ENCODE data around the gene TNFSF15. TPM values are rescaled to one million over a fixed set of nuclear protein-coding genes. Genes with fewer than 3 reads are reported as not detected.
A peak's percentile ranks its signal among the peaks of the same experiment; 100 is the strongest.

TNFSF15 gene
- total and polyA plus RNA-seq, 2 experiments from 2014 or later = 0.06 to 0.07 TPM

DNA sequence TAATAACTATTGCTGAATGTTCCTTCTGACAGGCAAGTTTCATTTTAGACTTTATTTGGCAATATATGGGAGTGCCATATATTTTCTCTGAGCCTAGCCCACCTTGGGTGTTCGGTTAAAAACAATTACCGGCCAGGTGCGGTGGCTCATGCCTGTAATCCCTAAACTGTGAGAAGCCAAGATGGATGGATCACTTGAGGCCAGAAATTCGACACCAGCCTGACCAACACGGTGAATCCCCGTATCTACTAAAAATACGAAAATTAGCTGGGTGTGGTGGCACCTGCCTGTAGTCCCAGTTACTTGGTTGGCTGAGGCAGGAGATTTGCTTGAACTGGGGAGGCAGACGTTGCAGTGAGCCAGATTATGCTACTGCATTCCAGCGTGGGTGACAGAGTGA, 47.9 kb downstream of the TNFSF15 start (continued):
- TF ChIP-seq, protein P1, sequence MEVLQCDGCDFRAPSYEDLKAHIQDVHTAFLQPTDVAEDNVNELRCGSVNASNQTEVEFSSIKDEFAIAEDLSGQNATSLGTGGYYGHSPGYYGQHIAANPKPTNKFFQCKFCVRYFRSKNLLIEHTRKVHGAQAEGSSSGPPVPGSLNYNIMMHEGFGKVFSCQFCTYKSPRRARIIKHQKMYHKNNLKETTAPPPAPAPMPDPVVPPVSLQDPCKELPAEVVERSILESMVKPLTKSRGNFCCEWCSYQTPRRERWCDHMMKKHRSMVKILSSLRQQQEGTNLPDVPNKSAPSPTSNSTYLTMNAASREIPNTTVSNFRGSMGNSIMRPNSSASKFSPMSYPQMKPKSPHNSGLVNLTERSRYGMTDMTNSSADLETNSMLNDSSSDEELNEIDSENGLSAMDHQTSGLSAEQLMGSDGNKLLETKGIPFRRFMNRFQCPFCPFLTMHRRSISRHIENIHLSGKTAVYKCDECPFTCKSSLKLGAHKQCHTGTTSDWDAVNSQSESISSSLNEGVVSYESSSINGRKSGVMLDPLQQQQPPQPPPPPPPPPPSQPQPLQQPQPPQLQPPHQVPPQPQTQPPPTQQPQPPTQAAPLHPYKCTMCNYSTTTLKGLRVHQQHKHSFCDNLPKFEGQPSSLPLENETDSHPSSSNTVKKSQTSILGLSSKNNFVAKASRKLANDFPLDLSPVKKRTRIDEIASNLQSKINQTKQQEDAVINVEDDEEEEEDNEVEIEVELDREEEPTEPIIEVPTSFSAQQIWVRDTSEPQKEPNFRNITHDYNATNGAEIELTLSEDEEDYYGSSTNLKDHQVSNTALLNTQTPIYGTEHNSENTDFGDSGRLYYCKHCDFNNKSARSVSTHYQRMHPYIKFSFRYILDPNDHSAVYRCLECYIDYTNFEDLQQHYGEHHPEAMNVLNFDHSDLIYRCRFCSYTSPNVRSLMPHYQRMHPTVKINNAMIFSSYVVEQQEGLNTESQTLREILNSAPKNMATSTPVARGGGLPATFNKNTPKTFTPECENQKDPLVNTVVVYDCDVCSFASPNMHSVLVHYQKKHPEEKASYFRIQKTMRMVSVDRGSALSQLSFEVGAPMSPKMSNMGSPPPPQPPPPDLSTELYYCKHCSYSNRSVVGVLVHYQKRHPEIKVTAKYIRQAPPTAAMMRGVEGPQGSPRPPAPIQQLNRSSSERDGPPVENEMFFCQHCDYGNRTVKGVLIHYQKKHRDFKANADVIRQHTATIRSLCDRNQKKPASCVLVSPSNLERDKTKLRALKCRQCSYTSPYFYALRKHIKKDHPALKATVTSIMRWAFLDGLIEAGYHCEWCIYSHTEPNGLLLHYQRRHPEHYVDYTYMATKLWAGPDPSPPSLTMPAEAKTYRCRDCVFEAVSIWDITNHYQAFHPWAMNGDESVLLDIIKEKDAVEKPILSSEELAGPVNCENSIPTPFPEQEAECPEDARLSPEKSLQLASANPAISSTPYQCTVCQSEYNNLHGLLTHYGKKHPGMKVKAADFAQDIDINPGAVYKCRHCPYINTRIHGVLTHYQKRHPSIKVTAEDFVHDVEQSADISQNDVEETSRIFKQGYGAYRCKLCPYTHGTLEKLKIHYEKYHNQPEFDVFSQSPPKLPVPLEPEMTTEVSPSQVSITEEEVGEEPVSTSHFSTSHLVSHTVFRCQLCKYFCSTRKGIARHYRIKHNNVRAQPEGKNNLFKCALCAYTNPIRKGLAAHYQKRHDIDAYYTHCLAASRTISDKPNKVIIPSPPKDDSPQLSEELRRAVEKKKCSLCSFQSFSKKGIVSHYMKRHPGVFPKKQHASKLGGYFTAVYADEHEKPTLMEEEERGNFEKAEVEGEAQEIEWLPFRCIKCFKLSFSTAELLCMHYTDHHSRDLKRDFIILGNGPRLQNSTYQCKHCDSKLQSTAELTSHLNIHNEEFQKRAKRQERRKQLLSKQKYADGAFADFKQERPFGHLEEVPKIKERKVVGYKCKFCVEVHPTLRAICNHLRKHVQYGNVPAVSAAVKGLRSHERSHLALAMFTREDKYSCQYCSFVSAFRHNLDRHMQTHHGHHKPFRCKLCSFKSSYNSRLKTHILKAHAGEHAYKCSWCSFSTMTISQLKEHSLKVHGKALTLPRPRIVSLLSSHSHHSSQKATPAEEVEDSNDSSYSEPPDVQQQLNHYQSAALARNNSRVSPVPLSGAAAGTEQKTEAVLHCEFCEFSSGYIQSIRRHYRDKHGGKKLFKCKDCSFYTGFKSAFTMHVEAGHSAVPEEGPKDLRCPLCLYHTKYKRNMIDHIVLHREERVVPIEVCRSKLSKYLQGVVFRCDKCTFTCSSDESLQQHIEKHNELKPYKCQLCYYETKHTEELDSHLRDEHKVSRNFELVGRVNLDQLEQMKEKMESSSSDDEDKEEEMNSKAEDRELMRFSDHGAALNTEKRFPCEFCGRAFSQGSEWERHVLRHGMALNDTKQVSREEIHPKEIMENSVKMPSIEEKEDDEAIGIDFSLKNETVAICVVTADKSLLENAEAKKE (CRISPR knock-in tag; IDR thresholded peaks at IDR 0.05) = no peak
- TF ChIP-seq, protein P2, sequence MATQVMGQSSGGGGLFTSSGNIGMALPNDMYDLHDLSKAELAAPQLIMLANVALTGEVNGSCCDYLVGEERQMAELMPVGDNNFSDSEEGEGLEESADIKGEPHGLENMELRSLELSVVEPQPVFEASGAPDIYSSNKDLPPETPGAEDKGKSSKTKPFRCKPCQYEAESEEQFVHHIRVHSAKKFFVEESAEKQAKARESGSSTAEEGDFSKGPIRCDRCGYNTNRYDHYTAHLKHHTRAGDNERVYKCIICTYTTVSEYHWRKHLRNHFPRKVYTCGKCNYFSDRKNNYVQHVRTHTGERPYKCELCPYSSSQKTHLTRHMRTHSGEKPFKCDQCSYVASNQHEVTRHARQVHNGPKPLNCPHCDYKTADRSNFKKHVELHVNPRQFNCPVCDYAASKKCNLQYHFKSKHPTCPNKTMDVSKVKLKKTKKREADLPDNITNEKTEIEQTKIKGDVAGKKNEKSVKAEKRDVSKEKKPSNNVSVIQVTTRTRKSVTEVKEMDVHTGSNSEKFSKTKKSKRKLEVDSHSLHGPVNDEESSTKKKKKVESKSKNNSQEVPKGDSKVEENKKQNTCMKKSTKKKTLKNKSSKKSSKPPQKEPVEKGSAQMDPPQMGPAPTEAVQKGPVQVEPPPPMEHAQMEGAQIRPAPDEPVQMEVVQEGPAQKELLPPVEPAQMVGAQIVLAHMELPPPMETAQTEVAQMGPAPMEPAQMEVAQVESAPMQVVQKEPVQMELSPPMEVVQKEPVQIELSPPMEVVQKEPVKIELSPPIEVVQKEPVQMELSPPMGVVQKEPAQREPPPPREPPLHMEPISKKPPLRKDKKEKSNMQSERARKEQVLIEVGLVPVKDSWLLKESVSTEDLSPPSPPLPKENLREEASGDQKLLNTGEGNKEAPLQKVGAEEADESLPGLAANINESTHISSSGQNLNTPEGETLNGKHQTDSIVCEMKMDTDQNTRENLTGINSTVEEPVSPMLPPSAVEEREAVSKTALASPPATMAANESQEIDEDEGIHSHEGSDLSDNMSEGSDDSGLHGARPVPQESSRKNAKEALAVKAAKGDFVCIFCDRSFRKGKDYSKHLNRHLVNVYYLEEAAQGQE (IDR thresholded peaks at IDR 0.05; ENCODE audit: unreplicated experiment) = no peak
- no peak for TF ChIP-seq JUNB (IDR thresholded peaks at IDR 0.05; ENCODE audit: unreplicated experiment)

DNA sequence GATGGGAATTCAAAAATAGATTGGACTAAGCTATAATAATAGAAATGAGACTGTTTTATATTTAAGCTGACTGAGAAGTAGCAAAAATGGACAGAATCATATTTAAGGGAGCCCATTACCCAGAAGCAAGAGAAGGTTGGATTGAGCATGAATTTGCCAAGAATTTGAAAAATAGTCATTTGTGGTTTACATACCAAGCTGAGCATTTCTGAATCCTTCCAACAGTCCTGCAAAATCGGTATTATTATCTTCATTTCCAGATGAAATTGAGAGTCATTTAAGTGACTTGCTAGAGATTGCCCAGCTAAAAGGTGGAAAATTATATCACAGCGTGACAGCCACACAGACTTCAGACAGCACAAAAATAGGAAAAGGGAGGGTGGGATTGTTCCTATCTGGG, 48.4 kb downstream of the TNFSF15 start:
- H3K9me3 Mint-ChIP-seq = no peaks in the 10 kb centered on the region
- Histone ChIP-seq H3K4me1 (ENCODE audit: insufficient read depth) (no peaks in the 10 kb centered on the region), H2AFZ (peak overlapping the region; percentile 49; the same call in 1 of the 2 replicates), H3F3A (replicated peaks; ENCODE audit: low read depth) (no peaks in the 10 kb centered on the region), H3K79me2 (replicated peaks; ENCODE audit: insufficient read depth) (no peaks in the 10 kb centered on the region), H3K36me3 (ENCODE audit: insufficient read depth) (no peaks in the 10 kb centered on the region), H3K9me2 (ENCODE audit: insufficient read depth) (0 out of 2 replicates have a peak, but pooled peaks cover 14% of the 10 kb centered on the region), H4K20me1 (replicated peaks; ENCODE audit: insufficient read depth) (no peaks in the 10 kb centered on the region), H3K4me2 (no peak overlapping the region), H3K27ac (ENCODE audit: low read depth) (no peak overlapping the region), H3K4me3 (no peak overlapping the region), H3K27me3 (ENCODE audit: insufficient read depth) (no peaks in the 10 kb centered on the region)
- TF ChIP-seq JUNB (IDR thresholded peaks at IDR 0.05; ENCODE audit: unreplicated experiment) (no peak), STAT1 (IDR thresholded peaks at IDR 0.05; ENCODE audit: unreplicated experiment) (no peak)
- DNase-seq (ENCODE audit: low spot score) (no peak), ATAC-seq (no peak)
- no peak overlapping the region for H3K27ac Mint-ChIP-seq
- H3K36me3 Mint-ChIP-seq (ENCODE audit: low read depth) = no peaks in the 10 kb centered on the region
- H3K4me1 Mint-ChIP-seq = peaks cover 3% of the 10 kb centered on the region; the same call in 1 of the 3 replicates
- H3K4me3 Mint-ChIP-seq = no peak overlapping the region
- peaks cover 2% of the 10 kb centered on the region for H3K27me3 Mint-ChIP-seq (ENCODE audit: insufficient read depth, low read depth, poor library complexity)

Data from GM23338 (cell line).